OCI-LY1 (cell line): ENCODE results near the gene ITGB8.

ENCODE experiments used
- H2AFZ ChIP-seq: fragments of 200-600 bp; sonication (generic), shearing (Covaris generic); 2 replicates; pipeline ENCODE4 v1.6.0; 2014; ENCODE audit warnings: antibody characterized with exemption, mild to moderate bottlenecking, low read length
- H3F3A ChIP-seq: fragments of 200-600 bp; sonication (generic), shearing (Covaris generic); 2 replicates; pipeline ENCODE4 v1.6.0; 2014; ENCODE audit warnings: mild to moderate bottlenecking, antibody characterized with exemption, low read length, moderate library complexity; ENCODE audit not compliant: insufficient read depth
- H3K27ac ChIP-seq: fragments of 200-600 bp; sonication (generic); 2 replicates; pipeline ENCODE4 v1.5.1; 2014; ENCODE audit warnings: low read length, mixed run types, mild to moderate bottlenecking, low read depth; ENCODE audit not compliant: poor library complexity, severe bottlenecking
- H3K27me3 ChIP-seq: fragments of 200-600 bp; sonication (generic); 2 replicates; pipeline ENCODE4 v1.6.0; 2014; ENCODE audit warnings: antibody characterized with exemption, mild to moderate bottlenecking, low read length, moderate library complexity; ENCODE audit not compliant: insufficient read depth
- H3K36me3 ChIP-seq: fragments of 200-600 bp; sonication (generic); 2 replicates; pipeline ENCODE4 v1.6.1; 2014; ENCODE audit warnings: mild to moderate bottlenecking, antibody characterized with exemption, low read length, moderate library complexity, mixed read lengths; ENCODE audit not compliant: insufficient read depth
- H3K4me1 ChIP-seq: fragments of 200-600 bp; sonication (generic); 2 replicates; pipeline ENCODE4 v1.5.1; 2014; ENCODE audit warnings: mild to moderate bottlenecking, low read length, moderate library complexity; ENCODE audit not compliant: insufficient read depth, severe bottlenecking
- H3K4me2 ChIP-seq: fragments of 200-600 bp; sonication (generic), shearing (Covaris generic); 2 replicates; pipeline ENCODE4 v1.6.1; 2014; ENCODE audit warnings: low read length
- H3K4me3 ChIP-seq: fragments of 200-600 bp; sonication (generic); 2 replicates; pipeline ENCODE4 v1.5.1; 2014; ENCODE audit warnings: low read length, low read depth, mild to moderate bottlenecking, mixed read lengths; ENCODE audit not compliant: poor library complexity, severe bottlenecking
- H3K79me2 ChIP-seq: fragments of 200-600 bp; shearing (Covaris generic); 2 replicates; pipeline ENCODE4 v1.6.1; 2016; ENCODE audit warnings: mixed run types, low read length, mixed read lengths; ENCODE audit not compliant: insufficient read depth
- H3K9ac ChIP-seq: fragments of 200-600 bp; sonication (generic), shearing (Covaris generic); 2 replicates; pipeline ENCODE4 v1.6.1; 2014; ENCODE audit warnings: mild to moderate bottlenecking, low read length, mixed read lengths
- H3K9me2 ChIP-seq: fragments of 200-600 bp; sonication (generic), shearing (Covaris generic); 2 replicates; pipeline ENCODE4 v1.6.1; 2014; ENCODE audit warnings: low read depth, mild to moderate bottlenecking, low read length, mixed read lengths
- H3K9me3 ChIP-seq: fragments of 200-600 bp; shearing (Covaris generic); 2 replicates; pipeline ENCODE4 v1.6.1; 2014; ENCODE audit warnings: low read length, mixed read lengths
- H4K20me1 ChIP-seq: fragments of 200-600 bp; sonication (generic), shearing (Covaris generic); 2 replicates; pipeline ENCODE4 v1.6.0; 2016; ENCODE audit warnings: mild to moderate bottlenecking, low read length; ENCODE audit not compliant: insufficient read depth
- CTCF ChIP-seq: fragments of 200-600 bp; sonication (generic), shearing (Covaris generic); IDR thresholded peaks from 2 replicates; pipeline ENCODE4 v1.5.1; 2017; ENCODE audit warnings: mild to moderate bottlenecking, antibody characterized with exemption, low read length, moderate library complexity, mixed read lengths
- EZH2 ChIP-seq: fragments of 200-600 bp; sonication (generic), shearing (Covaris generic); IDR thresholded peaks from 2 replicates; pipeline ENCODE4 v1.8.0; 2017; ENCODE audit warnings: borderline replicate concordance, mixed run types, mild to moderate bottlenecking, antibody characterized with exemption, low read length, moderate library complexity, mixed read lengths

The ITGB8 gene

GRCh38 chr7:20440472-20441105 is 109.9 kb downstream of the ITGB8 start:
- no peaks in the 10 kb centered on the region for H3K27me3 ChIP-seq
- H3K36me3 ChIP-seq = no peaks in the 10 kb centered on the region
- TF ChIP-seq CTCF (peak; percentile 96), EZH2 (no peak)
- no peak overlapping the region for H2AFZ ChIP-seq
- H3K4me3 ChIP-seq = no peak overlapping the region
- H3K9me2 ChIP-seq = no peaks in the 10 kb centered on the region
- no peaks in the 10 kb centered on the region for H3F3A ChIP-seq
- H3K4me1 ChIP-seq = peaks cover 16% of the 10 kb centered on the region
- no peaks in the 10 kb centered on the region for H4K20me1 ChIP-seq
- no peak overlapping the region for H3K9ac ChIP-seq
- no peaks in the 10 kb centered on the region for H3K79me2 ChIP-seq
- H3K9me3 ChIP-seq = 0 out of 2 replicates have a peak, but pooled peaks cover 3% of the 10 kb centered on the region
- no peak overlapping the region for H3K27ac ChIP-seq
- H3K4me2 ChIP-seq = no peak overlapping the region

- Histone ChIP-seq H3K4me2 (no peak overlapping the region), H3K27me3 (no peaks in the 10 kb centered on the region), H3K4me1 (peaks cover 16% of the 10 kb centered on the region), H3K36me3 (no peaks in the 10 kb centered on the region), H3K9me3 (0 out of 2 replicates have a peak, but pooled peaks cover 3% of the 10 kb centered on the region), H3K27ac (no peak overlapping the region), H3K9ac (no peak overlapping the region), H3F3A (no peaks in the 10 kb centered on the region), H2AFZ (no peak overlapping the region), H3K9me2 (no peaks in the 10 kb centered on the region), H3K4me3 (no peak overlapping the region), H4K20me1 (no peaks in the 10 kb centered on the region), H3K79me2 (no peaks in the 10 kb centered on the region)
- TF ChIP-seq EZH2 (no peak), CTCF (no peak)
These were observed 110.6 kb downstream of the ITGB8 start for GRCh38 chr7:20441346-20441745.

DNA sequence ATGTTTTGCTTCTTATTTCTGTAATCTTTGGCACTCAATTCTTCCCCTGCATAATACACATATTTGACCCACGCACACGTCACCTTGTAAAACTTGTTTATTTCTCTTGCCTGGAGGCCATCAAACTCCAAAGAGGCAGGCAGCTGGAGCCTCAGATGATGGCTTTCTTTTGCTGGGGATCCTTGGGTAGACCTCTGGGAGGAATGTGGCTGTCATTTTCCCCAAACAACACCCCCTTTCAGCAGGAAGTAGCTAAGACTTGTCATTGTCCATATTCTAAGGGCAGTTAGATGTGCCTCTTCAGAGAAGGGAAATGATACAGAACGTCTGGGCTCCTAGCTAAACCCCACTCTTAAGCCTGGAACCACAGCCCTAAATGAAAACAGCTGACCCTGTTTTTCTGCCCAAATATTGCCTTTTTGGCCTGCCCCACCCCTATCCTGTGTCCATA is 111.3 kb downstream of the ITGB8 start:
- Histone ChIP-seq H3K9me2 (no peaks in the 10 kb centered on the region), H4K20me1 (no peaks in the 10 kb centered on the region), H3F3A (no peaks in the 10 kb centered on the region), H3K4me2 (no peak overlapping the region), H2AFZ (no peak overlapping the region), H3K4me1 (peaks cover 16% of the 10 kb centered on the region), H3K79me2 (no peaks in the 10 kb centered on the region), H3K9me3 (0 out of 2 replicates have a peak, but pooled peaks cover 3% of the 10 kb centered on the region), H3K36me3 (no peaks in the 10 kb centered on the region), H3K27me3 (no peaks in the 10 kb centered on the region), H3K27ac (no peak overlapping the region), H3K4me3 (no peak overlapping the region), H3K9ac (no peak overlapping the region)
- no peak for TF ChIP-seq CTCF
